Erythroblast (primary cell): Measurements from ENCODE around the gene YIF1A.

Experiments
- GATA1 ChIP-seq: IDR thresholded peaks from 2 replicates; pipeline ENCODE4 v1.6.1; 2011; ENCODE audit warnings: low read depth, mild to moderate bottlenecking, control low read depth, low read length, moderate library complexity
- POLR2A ChIP-seq: IDR thresholded peaks from 2 replicates; pipeline ENCODE4 v1.6.1; 2011; ENCODE audit warnings: mild to moderate bottlenecking, low read length

- TF ChIP-seq POLR2A: no peak
- no peak for TF ChIP-seq GATA1
Observed at GRCh38 chr11:66328302-66329144, 39.6 kb upstream of the YIF1A start.
